HL-60 (cell line): ENCODE data around the gene RPL10.

Source experiments
- DNase-seq, 2 experiments: peaks; one replicate each; pipeline ENCODE4 v3.0.0-alpha.2; 2010 to 2020; ENCODE audit warnings: low read depth in 1 of 2, low spot score in 1 of 2
- H3K27ac ChIP-seq: fragments of 250-450 bp; sonication (Bioruptor Pico); replicated peaks from 2 replicates; pipeline ENCODE4 v1.5.1; 2020; ENCODE audit warnings: mild to moderate bottlenecking, moderate library complexity
- H3K27me3 ChIP-seq: fragments of 250-450 bp; sonication (Bioruptor Pico); 2 replicates; pipeline ENCODE4 v1.5.1; 2021; ENCODE audit warnings: mild to moderate bottlenecking, moderate library complexity; ENCODE audit not compliant: insufficient read depth, poor library complexity, severe bottlenecking
- H3K4me3 ChIP-seq: replicated peaks from 2 replicates; pipeline ENCODE4 v1.5.1; 2011; ENCODE audit warnings: mild to moderate bottlenecking, control low read depth, low read length; ENCODE audit not compliant: insufficient read depth
- CTCF ChIP-seq: IDR thresholded peaks from one replicate; pipeline ENCODE4 v1.5.1; 2011; ENCODE audit warnings: low read length, control low read depth, inconsistent platforms; ENCODE audit not compliant: insufficient read depth
- GABPA ChIP-seq: IDR thresholded peaks from 2 replicates; pipeline ENCODE4 v1.6.1; 2012; ENCODE audit warnings: low read depth
- POLR2AphosphoS5 ChIP-seq: IDR thresholded peaks from 2 replicates; pipeline ENCODE4 v1.6.1; 2012; ENCODE audit warnings: low read depth
- SPI1 ChIP-seq: IDR thresholded peaks from 2 replicates; pipeline ENCODE4 v1.6.1; 2012; ENCODE audit warnings: low read depth, mild to moderate bottlenecking, borderline replicate concordance
- TF ChIP-seq, protein P1 (sequence below): IDR thresholded peaks from 2 replicates; pipeline ENCODE4 v1.6.1; 2012; ENCODE audit warnings: low read depth; ENCODE audit not compliant: insufficient replicate concordance

The RPL10 gene

GRCh38 chrX:154368630-154369448 lies 29.3 kb upstream of the RPL10 start:
- DNase-seq: peak; percentile 88 to 99
- Histone ChIP-seq H3K4me3 (peak overlapping the region; percentile 74), H3K27ac (peak overlapping the region; percentile 94), H3K27me3 (no peaks in the 10 kb centered on the region)
- TF ChIP-seq CTCF (no peak), POLR2AphosphoS5 (peak; percentile 71), SPI1 (peak; percentile 72), GABPA (no peak)
- TF ChIP-seq, protein P1, sequence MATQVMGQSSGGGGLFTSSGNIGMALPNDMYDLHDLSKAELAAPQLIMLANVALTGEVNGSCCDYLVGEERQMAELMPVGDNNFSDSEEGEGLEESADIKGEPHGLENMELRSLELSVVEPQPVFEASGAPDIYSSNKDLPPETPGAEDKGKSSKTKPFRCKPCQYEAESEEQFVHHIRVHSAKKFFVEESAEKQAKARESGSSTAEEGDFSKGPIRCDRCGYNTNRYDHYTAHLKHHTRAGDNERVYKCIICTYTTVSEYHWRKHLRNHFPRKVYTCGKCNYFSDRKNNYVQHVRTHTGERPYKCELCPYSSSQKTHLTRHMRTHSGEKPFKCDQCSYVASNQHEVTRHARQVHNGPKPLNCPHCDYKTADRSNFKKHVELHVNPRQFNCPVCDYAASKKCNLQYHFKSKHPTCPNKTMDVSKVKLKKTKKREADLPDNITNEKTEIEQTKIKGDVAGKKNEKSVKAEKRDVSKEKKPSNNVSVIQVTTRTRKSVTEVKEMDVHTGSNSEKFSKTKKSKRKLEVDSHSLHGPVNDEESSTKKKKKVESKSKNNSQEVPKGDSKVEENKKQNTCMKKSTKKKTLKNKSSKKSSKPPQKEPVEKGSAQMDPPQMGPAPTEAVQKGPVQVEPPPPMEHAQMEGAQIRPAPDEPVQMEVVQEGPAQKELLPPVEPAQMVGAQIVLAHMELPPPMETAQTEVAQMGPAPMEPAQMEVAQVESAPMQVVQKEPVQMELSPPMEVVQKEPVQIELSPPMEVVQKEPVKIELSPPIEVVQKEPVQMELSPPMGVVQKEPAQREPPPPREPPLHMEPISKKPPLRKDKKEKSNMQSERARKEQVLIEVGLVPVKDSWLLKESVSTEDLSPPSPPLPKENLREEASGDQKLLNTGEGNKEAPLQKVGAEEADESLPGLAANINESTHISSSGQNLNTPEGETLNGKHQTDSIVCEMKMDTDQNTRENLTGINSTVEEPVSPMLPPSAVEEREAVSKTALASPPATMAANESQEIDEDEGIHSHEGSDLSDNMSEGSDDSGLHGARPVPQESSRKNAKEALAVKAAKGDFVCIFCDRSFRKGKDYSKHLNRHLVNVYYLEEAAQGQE: no peak

GRCh38 chrX:154369449-154370299 lies 28.5 kb upstream of the RPL10 start:
- Histone ChIP-seq H3K4me3 (peak overlapping the region; percentile 74), H3K27ac (peak overlapping the region; percentile 94), H3K27me3 (no peaks in the 10 kb centered on the region)
- TF ChIP-seq GABPA (no peak), CTCF (no peak), POLR2AphosphoS5 (peak; percentile 60), SPI1 (no peak)
- TF ChIP-seq, protein P1: no peak
- peak; percentile 70 to 80 for DNase-seq

DNA sequence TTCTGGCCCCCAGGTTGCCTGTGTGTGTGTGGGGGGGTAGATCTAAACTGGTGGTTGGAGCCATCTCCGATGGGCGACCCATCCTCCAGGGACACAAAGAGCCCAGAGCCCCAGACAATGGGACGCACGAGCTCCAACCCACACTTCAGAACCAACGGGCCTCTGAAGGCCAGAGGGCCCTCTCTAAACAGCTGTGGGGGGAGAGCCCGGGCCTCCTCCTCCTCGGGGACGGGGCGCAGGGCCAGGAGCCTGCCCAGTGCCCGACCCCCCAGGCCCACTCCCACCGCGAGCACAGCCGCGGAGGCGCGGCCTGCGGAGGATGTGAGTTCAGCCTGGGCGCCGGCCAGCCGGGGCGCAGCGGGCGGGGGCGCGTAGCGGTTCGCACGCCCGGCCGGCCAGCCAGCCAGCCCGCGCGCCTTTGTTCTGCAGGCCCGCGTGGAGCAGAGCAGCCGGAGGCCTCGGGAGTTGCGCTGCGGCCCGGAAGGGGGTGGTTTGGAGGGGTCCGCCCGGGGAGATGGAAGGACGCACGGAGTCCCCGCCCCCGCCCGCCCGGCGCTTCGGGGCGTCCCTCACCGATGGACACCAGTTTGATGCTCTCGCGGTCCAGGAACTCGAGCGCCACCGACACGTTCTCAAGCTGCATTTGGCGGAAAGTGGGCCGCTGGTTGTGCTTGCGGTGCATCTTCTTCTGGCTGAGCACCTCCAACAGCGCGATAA lies 27.7 kb upstream of the RPL10 start:
- no peaks in the 10 kb centered on the region for H3K27me3 ChIP-seq
- H3K27ac ChIP-seq: peak overlapping the region; percentile 94
- TF ChIP-seq, protein P1: no peak
- TF ChIP-seq POLR2AphosphoS5 (no peak), CTCF (no peak), SPI1 (no peak), GABPA (no peak)
- DNase-seq: peak in 1 of 2 experiments; percentile 85
- peak overlapping the region; percentile 74 for H3K4me3 ChIP-seq
